ENCODE data around the gene SYNGR3.

DNA sequence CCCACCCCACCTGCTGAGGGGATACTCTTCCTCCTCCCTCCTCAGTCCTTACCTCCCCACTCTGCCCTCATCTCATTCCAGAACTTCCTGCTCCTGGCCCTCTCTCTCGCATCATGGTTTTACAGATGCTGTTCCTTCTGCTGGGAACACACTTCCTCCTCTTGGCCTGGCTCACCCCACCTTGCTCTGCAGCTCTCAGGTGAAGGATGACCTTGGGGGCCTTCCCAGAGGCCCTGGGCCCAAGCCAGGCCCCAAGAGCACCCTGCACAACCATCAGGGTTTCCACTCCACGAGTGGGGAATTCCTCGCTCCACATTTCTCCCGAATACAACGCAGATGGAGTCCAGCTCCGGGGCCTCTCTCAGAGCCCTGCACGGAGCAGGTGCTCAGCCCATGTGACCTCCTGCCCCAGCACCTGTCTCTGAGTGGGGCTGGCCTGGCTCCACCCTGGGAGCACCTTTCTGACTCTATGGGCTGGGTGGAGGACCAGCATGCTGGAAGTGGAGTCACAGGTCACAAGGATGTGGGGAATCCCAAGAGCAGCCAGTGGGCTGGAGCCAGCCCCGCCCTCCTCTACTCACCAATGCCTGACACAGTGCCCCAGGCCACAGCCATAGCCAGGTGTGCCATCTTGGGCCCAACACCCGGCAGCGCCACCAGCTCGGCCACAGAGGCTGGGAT lies 53.4 kb downstream of the SYNGR3 start:
- TF ChIP-seq, protein P1, sequence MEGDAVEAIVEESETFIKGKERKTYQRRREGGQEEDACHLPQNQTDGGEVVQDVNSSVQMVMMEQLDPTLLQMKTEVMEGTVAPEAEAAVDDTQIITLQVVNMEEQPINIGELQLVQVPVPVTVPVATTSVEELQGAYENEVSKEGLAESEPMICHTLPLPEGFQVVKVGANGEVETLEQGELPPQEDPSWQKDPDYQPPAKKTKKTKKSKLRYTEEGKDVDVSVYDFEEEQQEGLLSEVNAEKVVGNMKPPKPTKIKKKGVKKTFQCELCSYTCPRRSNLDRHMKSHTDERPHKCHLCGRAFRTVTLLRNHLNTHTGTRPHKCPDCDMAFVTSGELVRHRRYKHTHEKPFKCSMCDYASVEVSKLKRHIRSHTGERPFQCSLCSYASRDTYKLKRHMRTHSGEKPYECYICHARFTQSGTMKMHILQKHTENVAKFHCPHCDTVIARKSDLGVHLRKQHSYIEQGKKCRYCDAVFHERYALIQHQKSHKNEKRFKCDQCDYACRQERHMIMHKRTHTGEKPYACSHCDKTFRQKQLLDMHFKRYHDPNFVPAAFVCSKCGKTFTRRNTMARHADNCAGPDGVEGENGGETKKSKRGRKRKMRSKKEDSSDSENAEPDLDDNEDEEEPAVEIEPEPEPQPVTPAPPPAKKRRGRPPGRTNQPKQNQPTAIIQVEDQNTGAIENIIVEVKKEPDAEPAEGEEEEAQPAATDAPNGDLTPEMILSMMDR (IDR thresholded peaks at IDR 0.05) = no peak
- no peak for TF ChIP-seq POLR2A (IDR thresholded peaks at IDR 0.05)
